GM19463 (cell line): Measurements from ENCODE around the gene TEX29.
A peak's percentile ranks its signal among the peaks of the same experiment; 100 is the strongest.

Source experiments
- ATAC-seq: cut with Tn5 transposase; IDR thresholded peaks from one replicate; pipeline ENCODE4 v1.9.1; 2021; ENCODE audit warnings: mild to moderate bottlenecking, moderate library complexity; ENCODE audit not compliant: unreplicated experiment

TEX29 gene

DNA sequence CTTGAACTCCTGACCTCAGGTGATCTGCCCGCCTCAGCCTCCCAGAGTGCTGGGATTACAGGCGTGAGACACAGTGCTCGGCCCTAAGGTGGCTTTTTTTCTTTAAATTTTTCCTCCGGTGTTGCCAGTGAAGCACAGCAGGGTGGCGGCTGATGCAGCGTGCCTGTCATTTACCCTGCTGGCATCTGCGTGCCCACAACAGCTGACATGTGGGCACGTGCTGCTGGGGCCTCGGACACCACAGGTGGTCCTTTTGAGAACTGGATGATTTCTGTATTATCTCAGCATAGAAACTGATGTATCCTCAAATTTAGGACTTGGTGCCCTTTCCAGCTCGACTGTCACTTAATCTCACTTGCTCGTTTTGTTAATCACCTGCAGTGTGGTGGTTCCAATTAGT is 31.2 kb upstream of the TEX29 start:
- ATAC-seq = no peak

DNA sequence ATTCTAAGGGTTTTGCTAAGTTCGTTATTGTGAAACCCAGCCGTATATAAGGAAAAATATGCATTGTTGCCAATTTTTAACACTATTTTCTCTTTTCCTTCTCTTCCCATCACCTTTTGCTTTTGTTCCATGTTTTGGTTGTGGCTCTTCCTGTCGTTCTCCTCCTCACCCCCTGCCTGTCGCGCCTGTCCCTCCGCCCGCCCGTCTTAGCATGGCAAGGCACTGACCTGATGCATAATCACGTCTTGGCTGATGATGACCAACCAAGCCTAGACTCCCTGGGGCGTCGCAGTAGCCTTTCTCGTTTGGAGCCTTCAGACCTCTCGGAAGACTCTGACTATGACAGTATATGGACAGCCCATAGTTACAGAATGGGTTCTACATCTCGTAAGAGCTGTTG is 28.5 kb upstream of the TEX29 start:
- ATAC-seq = no peak

DNA sequence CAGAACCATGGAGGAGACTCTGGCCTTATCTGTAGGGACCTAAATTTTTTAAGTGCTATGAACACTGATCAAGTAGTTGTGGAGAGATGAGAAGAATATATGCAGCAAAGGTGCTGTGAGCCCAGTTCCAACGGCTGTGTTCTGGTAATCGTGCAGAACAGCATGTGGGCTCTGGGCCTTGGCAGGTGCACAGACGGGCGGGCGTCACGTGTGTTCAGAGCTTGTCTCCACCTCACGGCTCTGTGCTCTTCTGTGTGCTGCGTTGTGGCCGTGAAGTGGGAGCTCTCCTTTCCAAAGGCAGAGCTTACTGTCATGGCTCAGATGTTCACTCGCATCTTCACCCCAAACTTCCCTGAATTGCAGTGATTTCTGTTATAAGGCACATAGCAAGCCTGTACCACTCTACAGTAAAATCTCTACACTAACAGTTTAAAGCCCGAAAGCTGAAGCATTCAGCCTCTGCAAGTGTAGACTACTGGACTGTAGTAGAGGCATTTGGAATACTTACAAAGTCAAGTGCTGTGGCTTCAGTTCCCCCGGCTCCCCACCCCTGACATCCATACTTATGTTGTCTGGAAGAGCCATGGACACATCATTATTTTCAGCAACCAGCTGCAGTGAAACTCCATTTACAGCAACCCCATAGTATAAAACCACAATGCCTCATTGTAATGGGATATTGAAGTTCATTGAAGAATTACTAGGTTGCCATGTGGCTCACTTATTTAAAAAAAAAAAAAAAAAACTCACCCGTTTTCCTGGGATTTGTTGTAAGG is 27.5 kb upstream of the TEX29 start:
- no peak for ATAC-seq

DNA sequence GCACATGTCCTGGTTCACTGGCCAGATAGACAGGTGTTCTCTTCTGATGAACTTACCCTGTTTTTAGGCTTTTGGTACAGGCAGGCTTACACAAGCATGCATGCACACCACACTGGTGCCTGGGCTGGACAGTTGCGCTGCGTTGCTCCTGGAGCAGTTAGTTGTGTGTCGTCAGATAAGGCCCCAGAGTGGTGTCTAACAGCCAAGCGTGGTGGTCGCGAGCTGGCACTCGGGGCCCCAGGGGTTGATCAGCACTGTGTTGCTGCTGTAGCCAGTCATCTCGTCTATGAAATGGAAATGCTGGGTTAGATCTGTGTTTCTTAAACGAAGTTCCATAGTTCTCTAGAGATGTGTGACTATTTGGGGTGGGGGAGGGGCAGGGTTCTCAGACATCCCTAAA is 24.6 kb upstream of the TEX29 start:
- no peak for ATAC-seq

DNA sequence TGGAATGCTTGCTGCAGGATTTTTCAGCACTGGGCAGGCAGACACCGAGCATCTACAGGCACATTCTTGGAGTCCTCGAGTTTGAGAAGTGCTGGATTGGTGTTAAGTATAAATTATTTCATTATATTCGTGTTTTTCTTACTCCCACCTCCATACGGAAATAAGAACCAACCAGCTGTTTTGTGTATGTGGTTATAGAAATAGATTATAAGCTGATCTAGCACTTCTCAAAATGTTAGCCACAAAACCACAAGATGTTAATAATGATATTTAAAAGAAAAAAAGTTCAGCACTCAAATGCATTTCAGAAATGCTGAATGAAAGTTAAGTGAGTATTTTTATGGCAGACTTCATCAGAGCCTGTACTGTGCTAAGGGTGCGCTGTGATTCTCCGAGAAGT is 24.0 kb upstream of the TEX29 start:
- ATAC-seq = no peak

DNA sequence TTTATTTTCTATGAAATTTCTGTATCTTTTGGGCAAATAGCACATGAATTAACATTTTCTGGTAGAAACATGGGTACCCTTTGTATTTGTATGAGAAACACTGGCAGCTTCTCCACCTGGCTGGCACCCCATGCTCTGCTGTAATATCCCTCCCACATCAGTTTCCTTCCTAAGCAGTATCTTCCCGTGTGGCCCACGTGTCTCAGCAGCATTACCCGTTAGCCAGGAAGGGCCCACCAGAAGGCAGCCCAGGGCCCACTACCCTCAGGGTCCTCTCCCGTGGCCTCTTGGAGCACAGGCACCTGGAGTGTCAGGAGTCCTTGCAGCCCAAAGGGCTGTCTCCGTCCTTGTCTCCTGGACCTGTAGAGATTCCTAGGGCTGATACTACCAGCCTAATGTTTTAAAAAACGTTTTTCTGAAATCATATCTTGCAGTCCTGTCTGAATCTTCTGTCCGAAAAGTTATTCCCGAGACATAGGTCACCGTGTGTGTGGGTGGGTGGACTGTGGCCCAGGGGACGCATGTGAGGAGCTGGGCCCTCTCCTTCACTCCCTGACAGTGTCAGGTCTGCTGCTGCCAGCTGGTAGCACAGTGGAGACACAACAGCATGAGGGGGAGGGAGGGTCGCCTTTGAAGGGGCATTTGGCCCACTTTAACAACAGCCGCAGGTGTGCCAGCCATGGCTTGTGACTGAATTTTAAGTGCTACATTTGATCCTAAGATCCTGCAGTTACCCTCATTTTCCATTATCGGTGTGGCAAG is 22.0 kb upstream of the TEX29 start:
- no peak for ATAC-seq

DNA sequence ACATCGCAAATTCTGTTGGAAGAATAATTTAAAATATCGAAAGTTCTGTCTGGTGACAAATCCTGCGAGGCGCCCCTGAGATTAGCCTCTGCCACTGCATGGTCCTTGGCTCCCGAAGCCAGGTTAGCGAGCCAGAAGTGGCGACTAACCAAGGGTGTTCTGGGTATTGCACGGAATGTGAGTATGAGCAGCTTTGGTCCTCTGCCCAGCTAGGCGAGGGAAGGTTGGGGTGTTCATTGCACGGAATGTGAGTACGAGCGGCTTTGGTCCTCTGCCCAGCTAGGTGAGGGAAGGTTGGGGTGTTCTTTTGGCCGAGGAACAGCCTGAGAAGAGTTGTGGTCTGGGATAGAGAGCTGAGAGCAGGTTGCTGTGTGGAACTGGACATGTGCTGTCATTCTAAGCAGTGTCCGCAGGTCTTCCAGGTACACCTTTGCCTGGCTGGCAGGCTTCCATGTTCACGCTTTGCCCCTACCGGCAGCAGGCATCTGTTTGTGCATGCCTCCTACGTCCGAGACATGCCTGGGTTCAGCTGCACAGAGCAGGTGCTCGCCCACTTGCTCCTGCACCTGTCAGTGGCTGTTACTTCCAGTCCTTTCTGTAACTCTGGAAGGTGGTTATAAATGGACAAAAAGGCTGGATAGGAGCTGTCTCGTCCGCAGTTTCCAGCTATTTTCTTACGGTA is 18.3 kb upstream of the TEX29 start:
- ATAC-seq = no peak

DNA sequence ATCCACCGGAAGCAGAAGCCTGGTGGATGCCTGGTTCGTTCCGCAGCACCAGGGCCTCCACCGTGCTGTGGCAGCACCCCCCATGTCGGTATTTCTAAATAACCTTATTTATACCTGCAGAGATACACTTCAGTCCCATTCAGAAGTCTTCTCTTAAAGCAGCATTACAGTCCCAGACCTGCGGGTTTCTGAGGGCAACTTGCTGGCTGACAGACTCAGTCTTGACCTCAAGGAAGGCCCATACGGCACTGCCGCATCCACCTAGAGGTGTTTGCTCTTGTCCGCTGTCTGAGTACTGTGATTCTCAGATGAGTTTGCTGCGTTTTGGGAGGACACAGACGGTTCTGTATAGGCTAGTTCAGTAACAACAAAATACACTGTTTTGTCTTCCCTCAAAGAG is 16.9 kb upstream of the TEX29 start:
- ATAC-seq = no peak

DNA sequence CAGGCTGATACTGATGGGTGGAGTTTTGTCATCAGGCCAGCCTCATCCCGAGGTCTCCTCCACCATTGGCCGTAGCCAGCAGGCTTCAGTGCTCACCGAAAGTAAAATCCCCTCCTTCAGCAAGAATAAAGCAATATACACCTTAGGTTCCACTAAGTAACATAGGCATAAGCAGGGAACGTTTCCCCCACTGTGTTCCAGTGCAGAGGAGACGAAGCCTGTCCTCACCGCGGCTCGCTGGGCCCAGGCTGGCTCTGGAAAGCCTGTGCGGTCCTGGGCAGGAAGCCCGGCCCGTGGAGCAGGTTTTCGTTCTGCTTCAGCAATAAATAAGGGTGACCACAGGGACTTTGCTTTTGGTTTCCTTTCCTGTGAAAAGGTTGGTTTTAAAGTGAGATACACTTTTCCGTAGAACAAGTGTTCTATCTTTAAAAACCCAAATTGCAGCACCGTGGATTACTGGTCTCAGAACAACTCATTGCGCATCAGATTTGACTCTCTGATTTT is 16.3 kb upstream of the TEX29 start:
- peak; percentile 95 for ATAC-seq

DNA sequence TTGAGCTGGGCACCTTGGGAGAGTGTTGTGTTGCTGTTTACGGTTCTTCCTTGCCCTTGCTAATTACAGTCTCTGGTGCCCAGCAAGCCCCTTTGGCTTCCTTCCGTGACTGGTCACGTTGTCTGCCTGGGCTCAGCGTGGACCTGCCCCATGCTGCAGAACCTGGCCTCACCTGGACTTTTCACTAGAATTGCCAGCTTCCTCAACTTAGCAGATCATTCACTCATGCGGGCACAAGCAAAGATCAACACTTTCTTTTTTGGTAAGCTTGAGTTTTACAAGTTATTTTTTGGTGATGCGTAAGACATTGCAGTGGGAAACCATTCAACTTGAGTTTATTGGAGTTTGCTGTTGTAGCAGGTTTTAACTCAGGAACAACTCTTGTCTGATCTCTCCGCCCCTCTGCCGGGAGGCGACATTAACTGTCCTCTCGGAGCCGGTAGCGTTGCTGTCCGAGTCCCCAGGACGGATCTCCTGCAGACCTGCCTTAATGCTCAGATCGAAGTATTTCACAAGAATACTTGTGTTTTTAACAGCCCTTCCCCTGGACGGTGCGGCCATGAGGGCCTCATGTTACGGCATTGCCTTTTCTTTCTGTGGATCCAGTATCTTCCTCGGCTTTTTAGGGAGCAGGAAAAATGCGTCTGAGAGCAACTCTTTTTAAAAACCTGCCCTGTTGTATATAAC is 15.7 kb upstream of the TEX29 start:
- ATAC-seq = peak; percentile 32

DNA sequence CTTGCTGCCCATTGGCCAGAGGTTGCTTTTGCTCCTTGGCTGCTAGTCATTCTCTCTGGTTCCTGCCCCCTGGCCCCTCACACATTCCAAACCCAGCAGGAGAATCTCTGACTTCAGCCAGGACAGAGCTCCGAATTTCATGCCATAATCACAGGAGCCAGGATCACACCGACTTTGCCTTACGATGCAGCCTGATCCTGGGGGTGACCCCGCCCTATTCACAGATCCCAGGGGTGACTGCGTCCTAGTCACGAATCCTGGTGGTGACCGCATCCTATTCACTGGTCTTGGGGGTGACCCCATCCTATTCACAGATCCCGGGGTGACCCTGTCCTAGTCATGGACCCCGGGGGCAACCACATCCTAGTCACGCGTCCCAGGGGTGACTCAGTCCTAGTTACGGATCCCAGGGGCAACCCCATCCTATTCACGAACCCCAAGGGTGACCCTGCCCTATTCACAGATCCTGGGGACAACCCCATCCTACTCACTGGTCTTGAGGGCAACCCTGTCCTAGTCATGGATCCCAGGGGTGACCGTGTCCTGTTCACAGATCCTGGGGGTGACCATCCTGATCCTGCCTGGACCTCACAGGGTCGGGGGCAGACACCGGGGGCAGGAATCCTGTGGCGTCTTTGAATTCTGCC is 7.4 kb upstream of the TEX29 start:
- no peak for ATAC-seq

DNA sequence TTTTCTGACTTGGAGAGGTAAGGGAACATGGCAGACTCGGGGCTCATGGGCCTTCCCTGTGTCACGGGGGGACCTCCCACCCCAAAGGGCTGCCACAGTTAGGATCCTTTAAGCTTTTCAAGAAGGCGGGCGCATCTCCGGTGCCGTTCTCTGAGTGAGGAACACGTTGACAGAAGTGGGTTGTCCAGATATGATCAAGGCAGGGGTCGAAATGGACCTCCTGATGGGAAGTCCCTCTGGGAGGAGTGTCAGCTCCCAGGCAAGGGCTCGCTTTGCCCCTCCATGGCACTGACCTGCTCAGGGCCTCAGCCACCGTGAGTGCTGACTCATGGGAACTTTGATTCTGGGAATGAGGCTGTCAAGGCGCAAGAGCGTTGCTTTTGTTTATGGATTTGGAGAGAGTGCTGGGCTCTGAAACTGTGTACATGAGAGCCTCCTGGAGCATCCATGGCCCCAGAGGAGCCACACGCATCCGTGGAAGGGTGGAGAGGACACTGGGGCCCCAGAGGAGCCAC is 6.5 kb upstream of the TEX29 start:
- no peak for ATAC-seq

DNA sequence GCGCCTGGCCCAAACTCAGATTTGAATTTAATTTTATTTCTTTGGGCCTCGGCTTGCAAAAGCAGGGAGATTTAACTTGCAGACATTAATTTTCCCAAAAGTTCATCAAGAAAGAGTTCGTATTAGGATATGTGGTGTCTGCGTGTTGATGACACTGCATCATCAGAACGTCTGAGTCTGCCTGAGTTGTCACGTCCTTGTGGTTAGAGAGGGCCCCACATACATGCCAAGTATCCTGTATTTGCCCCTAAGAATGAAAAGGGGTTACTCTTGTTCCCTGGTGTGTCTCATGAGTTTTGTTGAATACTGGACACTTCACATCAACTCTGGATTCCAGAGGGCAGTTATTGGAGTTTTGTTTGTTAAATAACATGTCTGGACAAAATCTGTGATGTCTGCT is 5.6 kb upstream of the TEX29 start:
- no peak for ATAC-seq

DNA sequence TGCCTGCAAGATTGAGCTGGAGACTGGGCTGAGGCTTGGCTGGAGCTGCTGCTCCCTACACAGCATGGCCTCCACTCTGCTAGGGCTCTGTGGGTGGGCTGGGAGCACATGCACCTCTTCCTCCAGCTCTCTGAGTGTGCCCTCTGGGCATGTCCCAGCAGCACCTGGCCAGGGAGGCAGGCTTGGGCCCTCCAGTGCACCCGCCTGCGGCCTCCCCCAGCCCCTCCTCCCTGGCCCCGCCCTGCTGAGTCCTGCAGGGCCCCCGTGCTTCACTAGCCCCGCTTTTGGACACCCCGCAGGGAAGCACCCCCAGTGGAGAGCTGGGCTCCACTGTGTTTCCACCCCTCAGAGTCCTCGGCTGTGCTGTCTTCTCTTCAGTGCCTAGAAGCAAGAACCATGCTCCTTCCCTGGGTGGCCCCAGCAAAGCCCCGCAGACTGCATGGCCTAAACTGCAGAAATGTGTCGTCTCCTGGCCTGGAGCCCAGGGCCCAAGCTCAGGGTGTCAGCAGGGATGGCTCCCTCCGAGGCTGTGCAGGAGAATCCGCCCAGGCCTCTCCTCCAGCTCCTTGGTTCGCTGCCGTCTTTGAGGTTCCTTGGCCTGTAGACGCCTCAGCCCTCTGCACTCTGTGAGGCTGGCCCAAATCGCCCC is 5.0 kb upstream of the TEX29 start:
- ATAC-seq = no peak

DNA sequence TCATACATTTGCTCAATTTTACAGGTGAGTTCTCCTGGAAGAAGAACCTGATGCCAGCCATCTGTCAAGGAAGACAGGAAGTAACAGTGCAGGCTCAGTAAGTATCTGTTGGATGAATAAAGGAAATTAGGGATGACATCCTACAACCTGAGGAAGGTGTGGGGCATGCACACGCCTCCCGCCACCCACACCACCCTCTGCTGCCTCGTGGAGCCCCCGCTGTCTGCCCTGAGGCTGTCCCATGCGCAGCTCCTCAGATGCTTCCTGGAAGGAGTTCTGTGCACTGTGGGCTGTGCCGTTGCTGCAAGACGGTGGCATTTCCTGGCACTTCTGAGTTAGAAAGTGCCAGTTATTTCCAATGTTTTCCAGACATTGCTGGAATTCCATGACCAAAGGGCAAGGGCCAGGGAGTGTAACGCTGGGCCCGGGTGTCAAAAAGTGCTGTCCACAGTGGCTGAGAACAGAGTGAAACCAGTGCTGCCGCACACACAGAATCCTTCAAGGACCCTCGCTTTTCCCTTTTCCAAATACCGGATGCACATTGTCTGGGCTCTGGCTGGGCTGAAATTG is 4.2 kb upstream of the TEX29 start:
- no peak for ATAC-seq

DNA sequence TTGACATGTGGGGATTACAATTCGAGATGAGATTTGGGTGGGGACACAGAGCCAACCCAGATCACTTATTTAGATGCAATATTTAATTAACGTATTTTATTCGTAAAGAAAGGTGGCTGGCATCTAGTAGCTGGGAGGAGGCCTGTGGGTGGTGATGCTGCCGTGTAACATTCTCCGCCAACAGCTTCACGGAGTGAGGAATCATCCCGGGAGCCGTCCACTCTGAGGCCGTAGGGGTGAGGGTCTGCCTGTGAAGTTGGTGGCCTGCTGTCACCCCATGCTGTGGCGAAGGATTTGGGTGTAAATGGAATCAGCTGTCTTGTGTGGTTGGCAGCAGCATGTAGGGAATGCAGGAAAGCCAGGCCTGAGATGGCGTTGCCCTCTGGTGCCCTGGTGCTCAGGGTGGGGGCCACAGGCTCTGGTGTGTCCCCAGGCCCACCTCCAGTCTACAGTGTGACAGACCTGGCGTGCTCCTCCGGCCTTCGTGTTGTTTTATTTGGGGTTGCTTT is 3.3 kb upstream of the TEX29 start:
- no peak for ATAC-seq

DNA sequence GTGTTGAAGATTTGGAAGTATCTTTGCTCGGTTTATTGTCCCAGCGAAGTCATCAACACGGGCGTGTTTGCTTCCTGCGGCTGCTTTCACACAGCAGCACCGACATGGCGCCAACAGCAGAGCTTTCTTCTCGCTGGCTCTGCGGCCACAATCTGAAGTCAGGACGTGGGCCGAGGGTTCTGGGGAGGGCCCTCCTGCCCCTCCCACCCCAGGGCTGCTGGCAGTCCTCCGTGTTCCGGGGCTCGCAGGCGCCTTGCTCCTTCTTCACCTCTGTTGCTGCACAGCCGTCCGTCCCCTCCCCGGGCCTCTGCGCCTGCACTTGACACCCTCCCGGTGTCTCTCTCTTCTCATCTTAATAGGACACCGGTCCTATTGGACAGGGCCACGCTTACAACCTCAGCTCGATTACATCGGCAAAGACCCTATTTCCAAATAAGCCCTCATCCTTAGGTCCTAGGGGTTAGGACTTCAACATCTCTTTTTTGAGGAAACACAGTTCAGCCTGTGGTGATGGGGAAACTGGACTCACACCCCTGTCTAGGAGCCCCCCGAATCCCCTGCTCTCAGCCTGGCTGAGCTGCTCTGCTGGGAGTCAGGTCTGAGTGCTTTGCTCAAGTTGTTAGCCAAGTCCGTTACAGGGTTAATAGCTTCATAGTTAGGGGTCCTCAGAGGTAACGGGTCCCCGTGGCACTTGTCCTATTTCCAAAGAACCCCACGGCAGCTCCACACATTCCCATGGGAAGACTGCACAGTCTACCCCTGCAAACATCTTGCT is 2.7 kb upstream of the TEX29 start:
- no peak for ATAC-seq

DNA sequence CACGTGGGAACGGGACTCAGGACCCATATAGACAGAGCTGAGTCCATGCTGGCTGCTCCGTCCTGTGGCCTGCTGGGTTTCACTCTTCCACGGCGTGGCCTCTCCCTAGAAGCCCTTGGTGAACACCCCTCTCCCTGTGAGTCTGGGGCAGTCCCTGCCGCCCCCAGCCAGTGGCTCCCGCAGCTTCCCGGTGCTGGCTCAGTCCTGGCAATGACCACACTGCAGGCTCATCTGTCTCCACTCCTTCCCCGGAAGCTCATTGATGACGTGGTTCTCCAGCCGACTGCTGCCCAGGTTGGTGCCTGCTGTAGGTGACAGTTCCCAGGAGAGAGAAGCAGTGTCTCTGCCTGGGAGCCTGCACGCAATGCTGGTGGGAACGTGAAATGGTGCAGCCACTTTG is 2.1 kb upstream of the TEX29 start:
- ATAC-seq = no peak

DNA sequence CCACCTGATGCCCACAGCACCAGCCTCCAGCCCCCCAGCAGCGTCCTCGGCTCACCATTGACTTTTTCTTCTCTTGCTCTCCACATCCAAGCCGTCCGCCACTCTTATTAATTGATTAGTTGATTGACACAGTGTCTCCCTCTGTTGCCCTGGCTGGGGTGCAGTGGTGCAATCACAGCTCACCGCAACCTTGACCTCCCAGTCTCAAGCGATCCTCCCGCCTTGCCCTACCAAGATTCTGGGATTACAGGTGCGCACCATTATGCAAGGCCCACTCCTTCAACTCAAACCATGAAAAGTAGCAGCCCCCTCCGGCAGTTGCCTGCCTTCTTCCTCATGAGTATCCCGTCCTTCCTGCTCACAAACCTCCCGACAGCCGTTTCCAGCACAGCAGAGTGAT is 921 bp upstream of the TEX29 start:
- ATAC-seq = no peak
